Stomach (tissue), 9 donors: ENCODE data around the gene DOK3. TPM values are rescaled to one million over a fixed set of nuclear protein-coding genes. Genes with fewer than 3 reads are reported as not detected.

Experiments used
- DNase-seq, 2 donors: peaks; one replicate each; pipeline versions ENCODE4 v3.0.0 to v3.0.0-alpha.2; 2013 to 2019
- H3K27ac ChIP-seq, 5 donors: fragments of 200-600 bp in 4 of 5; sonication (generic) in 4 of 5; one replicate each; pipeline ENCODE4 v1.5.1; 2013 to 2019; ENCODE audit warnings: mild to moderate bottlenecking in 1 of 5, moderate library complexity in 1 of 5
- H3K27me3 ChIP-seq, 3 donors: fragments of 200-600 bp; sonication (generic); one replicate each; pipeline ENCODE4 v1.5.1; 2017 to 2019; ENCODE audit warnings: mixed run types in 1 of 3
- H3K36me3 ChIP-seq, 4 donors: fragments of 200-600 bp; sonication (generic); 1 replicate in 3 of 4; 2 replicates in 1 of 4; pipeline ENCODE4 v1.5.1; 2016 to 2019
- H3K4me1 ChIP-seq, 4 donors: fragments of 200-600 bp; sonication (generic); one replicate each; pipeline ENCODE4 v1.5.1; 2016 to 2019
- H3K4me3 ChIP-seq, 4 donors: fragments of 200-600 bp; sonication (generic) in 3 of 4; one replicate each; pipeline ENCODE4 v1.5.1; 2016 to 2019; ENCODE audit warnings: mild to moderate bottlenecking in 1 of 4
- H3K9me3 ChIP-seq, 4 donors: fragments of 200-600 bp; sonication (generic); one replicate each; pipeline ENCODE4 v1.5.1; 2016 to 2019
- EP300 ChIP-seq: sonication (generic); formaldehyde crosslinking; IDR thresholded peaks from one replicate; pipeline ENCODE4 v1.6.1; 2017; ENCODE audit warnings: antibody characterized with exemption
- POLR2A ChIP-seq, 4 donors: fragments of 450-650 bp; IDR thresholded peaks; one replicate each; pipeline ENCODE4 v1.6.1; 2016; ENCODE audit warnings: antibody characterized with exemption in 4 of 4, control low read depth in 2 of 4, mild to moderate bottlenecking in 1 of 4, moderate library complexity in 1 of 4
- POLR2AphosphoS5 ChIP-seq, 3 donors: sonication (generic); formaldehyde crosslinking; IDR thresholded peaks; one replicate each; pipeline ENCODE4 v1.6.1; 2016; ENCODE audit warnings: antibody characterized with exemption in 3 of 3
- WGBS, 5 donors: extraction: QIAGEN DNeasy Blood & Tissue Kit in 3 of 5; methylation state at CpG; one replicate each; pipeline versions ENCODE4 v1.1.5 to v1.1.7; 2013 to 2018; 5-methylcytosine and 5-hydroxymethylcytosine counted together
- intact Hi-C: fragments of 100-400 bp; cut with DNase I; formaldehyde crosslinking; loops from one replicate; pipeline ENCODE4 v1.15.1; 2023; ENCODE audit warnings: low total_unique reads
- polyA plus RNA-seq, 3 donors: library from polyadenylated mRNA; stranded (reverse); fragments of 200-250 nt; gene quantifications; one replicate each; pipeline ENCODE4 v1.2.3, GENCODE V29; 2013
- total RNA-seq, 5 donors: library from RNA; depleted of rRNA; stranded (reverse); fragments of >200 nt; gene quantifications; one replicate each; pipeline versions ENCODE4 v1.1.0 to v1.2.3, GENCODE V29; 2014 to 2016
- TF ChIP-seq, protein P1 (sequence below), 7 experiments: fragments of 450-650 bp in 4 of 7; fragments of 200-600 bp in 3 of 7; sonication (generic) in 3 of 7; IDR thresholded peaks; one replicate each; pipeline ENCODE4 v1.5.1; 2016 to 2019; ENCODE audit warnings: antibody characterized with exemption in 7 of 7, control low read depth in 2 of 7, mild to moderate bottlenecking in 1 of 7
- donor health status: healthy with polysubstance abuse.
- donor health status: Bipolar disorder and iron deficiency.
- donor health status: healthy.

Gene DOK3
- total and polyA plus RNA-seq, 8 donors: 0.43 to 31.2 (median 4.9) TPM; not detected in 1

DNA sequence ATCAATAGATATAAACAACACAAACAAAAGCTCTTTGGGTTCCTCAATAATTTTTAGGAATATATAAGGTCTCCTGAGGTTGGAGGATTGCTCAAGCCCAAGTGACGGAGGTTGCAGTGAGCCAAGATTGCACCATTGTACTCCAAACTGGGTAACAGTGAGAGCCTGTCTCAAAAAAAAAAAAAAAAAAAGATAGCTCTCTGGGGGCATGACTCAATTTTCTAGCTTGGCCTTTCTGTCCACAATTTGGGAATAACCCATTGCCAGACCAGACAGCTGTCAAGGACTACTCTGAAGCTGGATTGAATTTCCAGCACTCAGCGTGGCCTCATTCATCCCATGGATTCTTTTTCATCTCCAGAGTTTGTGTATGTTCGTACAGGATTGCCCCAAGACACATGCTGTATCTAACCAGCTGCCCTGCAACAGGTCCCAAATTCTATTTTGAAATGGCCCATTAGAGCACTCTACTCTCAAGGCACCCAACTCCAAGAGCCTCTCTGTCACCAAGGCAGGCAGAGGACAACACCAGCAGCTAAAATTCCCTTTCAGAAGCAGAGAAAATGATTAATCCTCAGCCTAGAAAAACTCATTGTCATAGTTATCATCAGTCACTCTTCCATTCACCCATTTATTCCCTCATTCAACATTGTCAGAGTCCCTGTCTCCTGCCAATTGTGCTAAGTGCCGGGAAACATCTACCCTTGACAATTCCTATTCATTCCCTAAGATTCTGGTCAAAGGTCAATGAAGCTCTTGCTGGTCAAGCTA, 36.0 kb upstream of the DOK3 start:
- H3K4me1 ChIP-seq: peaks cover 12 to 79% (median 48%) of the 10 kb centered on the region in 4 donors
- TF ChIP-seq, protein P1, sequence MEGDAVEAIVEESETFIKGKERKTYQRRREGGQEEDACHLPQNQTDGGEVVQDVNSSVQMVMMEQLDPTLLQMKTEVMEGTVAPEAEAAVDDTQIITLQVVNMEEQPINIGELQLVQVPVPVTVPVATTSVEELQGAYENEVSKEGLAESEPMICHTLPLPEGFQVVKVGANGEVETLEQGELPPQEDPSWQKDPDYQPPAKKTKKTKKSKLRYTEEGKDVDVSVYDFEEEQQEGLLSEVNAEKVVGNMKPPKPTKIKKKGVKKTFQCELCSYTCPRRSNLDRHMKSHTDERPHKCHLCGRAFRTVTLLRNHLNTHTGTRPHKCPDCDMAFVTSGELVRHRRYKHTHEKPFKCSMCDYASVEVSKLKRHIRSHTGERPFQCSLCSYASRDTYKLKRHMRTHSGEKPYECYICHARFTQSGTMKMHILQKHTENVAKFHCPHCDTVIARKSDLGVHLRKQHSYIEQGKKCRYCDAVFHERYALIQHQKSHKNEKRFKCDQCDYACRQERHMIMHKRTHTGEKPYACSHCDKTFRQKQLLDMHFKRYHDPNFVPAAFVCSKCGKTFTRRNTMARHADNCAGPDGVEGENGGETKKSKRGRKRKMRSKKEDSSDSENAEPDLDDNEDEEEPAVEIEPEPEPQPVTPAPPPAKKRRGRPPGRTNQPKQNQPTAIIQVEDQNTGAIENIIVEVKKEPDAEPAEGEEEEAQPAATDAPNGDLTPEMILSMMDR (IDR thresholded peaks at IDR 0.05): no peak
- TF ChIP-seq EP300 (no peak), POLR2AphosphoS5 (IDR thresholded peaks at IDR 0.05) (peak in 1 of 3 donors; percentile 23), POLR2A (IDR thresholded peaks at IDR 0.05) (no peak)

DNA sequence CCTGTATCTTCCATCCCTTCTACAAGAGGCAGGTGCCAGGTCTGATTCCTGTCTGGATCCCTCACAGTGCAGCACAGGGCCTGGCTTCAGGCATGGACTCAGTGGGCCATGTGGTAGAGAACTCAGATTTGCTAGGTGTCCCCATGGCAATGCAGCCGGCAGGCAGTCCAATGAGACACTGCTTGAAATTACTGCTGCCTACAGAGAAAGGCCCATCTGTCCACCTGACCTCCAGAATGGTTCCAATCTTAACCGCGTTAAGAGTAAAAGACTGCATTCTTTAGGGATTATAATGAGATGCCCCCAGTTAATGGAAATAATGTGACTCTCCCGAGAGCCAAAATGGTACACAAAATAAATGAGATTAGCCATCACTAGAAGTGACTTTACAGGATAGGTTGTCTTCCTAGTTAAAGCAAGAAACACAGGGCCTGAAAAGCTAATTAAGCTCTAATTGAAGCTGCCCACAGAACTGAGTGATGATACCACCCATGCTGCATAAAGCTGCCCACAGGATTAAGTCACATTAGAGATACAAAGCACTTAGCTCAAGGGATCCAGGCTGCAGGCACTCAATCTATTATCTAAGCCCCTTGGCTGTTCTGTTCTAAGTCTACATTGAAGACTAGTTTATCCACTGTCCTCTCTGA, 33.3 kb upstream of the DOK3 start:
- Histone ChIP-seq H3K9me3 (no peaks in the 10 kb centered on the region), H3K36me3 (peaks cover 2 to 19% (median 14%) of the 10 kb centered on the region in 4 donors), H3K4me1 (peaks cover 24 to 88% (median 55%) of the 10 kb centered on the region in 4 donors), H3K4me3 (no peak overlapping the region), H3K27ac (no peak overlapping the region), H3K27me3 (no peaks in the 10 kb centered on the region)
- DNase-seq: no peak
- 92 to 95% (median 92%) methylated on average over 4 of the region's 4 CpGs for WGBS, 5 donors
- TF ChIP-seq POLR2AphosphoS5 (IDR thresholded peaks at IDR 0.05) (no peak), EP300 (no peak), POLR2A (IDR thresholded peaks at IDR 0.05) (no peak)
- TF ChIP-seq, protein P1 (IDR thresholded peaks at IDR 0.05): no peak
- intact Hi-C loops: no loop called here

More for the DNA sequence above, 36.0 kb upstream of the DOK3 start:
- 63 to 80% (median 79%) methylated on average over 4 of the region's 4 CpGs for WGBS, 5 donors
- peak in 1 of 2 donors; percentile 51 for DNase-seq
- H3K36me3 ChIP-seq: peaks cover 0 to 12% (median 5%) of the 10 kb centered on the region in 4 donors
- H3K27me3 ChIP-seq: no peaks in the 10 kb centered on the region
- intact Hi-C loops: no loop called here
- H3K9me3 ChIP-seq: no peaks in the 10 kb centered on the region
- no peak overlapping the region for H3K4me3 ChIP-seq
- peak overlapping the region; percentile 66 to 86 (median 81) for H3K27ac ChIP-seq

DNA sequence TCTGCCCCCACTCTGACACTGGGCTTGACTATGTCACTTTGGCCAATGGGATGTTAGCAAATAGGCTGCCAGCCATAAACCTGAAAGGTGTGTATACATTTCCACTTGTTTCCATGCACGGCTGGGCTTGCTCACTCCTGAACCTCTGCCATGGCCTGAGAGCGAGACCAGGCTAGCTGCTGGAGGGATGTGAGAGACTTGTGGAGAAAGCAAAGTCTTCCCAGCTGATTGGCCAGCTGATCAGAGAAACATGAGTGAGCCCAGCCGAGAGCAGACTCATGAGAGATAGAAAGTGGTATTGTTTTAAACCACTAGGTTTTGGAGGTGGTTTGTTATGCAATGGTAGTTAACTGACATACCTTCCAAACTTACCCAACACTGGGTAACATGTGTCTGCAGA, 30.8 kb upstream of the DOK3 start:
- Histone ChIP-seq H3K27ac (no peak overlapping the region), H3K4me1 (peaks cover 13 to 83% (median 57%) of the 10 kb centered on the region in 4 donors), H3K36me3 (peaks cover 12 to 45% (median 38%) of the 10 kb centered on the region in 4 donors), H3K27me3 (no peaks in the 10 kb centered on the region), H3K9me3 (no peaks in the 10 kb centered on the region), H3K4me3 (no peak overlapping the region)
- DNase-seq: no peak
- no peak for TF ChIP-seq POLR2AphosphoS5 (IDR thresholded peaks at IDR 0.05)
- TF ChIP-seq POLR2A (IDR thresholded peaks at IDR 0.05): no peak
- TF ChIP-seq EP300: no peak
- TF ChIP-seq, protein P1 (IDR thresholded peaks at IDR 0.05): no peak
- intact Hi-C loops: no loop called here
- 48 to 62% (median 57%) methylated on average over 3 of the region's 3 CpGs for WGBS, 5 donors

DNA sequence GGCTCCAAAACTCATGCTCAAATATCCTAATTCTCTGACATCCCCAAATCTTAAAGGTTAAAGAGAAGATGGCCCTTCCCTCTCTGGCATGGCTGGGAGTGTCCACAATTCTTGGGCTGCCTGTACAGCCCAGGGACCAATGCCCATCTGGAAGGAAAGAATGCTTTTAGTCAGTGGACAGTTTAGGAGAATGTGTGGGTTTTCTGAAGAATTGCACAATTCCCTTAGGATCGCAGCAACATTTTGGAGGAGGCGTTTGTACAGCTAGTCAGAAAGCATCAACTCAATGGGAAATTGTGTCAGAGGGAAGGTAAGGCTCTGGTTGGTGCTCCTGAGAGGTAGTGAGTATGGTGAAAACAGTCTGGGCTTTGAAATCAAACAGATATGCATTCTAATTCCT, 29.8 kb upstream of the DOK3 start:
- H3K27ac ChIP-seq: peak overlapping the region in 3 of 5 donors; percentile 31 to 63 (median 50)
- intact Hi-C loops: no loop called here
- TF ChIP-seq, protein P1 (IDR thresholded peaks at IDR 0.05): no peak
- no peak for TF ChIP-seq POLR2A (IDR thresholded peaks at IDR 0.05)
- TF ChIP-seq EP300: no peak
- TF ChIP-seq POLR2AphosphoS5 (IDR thresholded peaks at IDR 0.05): no peak

More for the DNA sequence above, 29.8 kb upstream of the DOK3 start:
- Histone ChIP-seq H3K4me1 (peaks cover 13 to 74% (median 52%) of the 10 kb centered on the region in 4 donors), H3K27me3 (no peaks in the 10 kb centered on the region), H3K9me3 (no peaks in the 10 kb centered on the region), H3K4me3 (no peak overlapping the region), H3K36me3 (peaks cover 12 to 55% (median 47%) of the 10 kb centered on the region in 4 donors)
- 77 to 96% (median 87%) methylated on average over 2 of the region's 2 CpGs for WGBS, 5 donors
- DNase-seq: no peak
